ENCODE measurements around the gene ABI1. TPM values are rescaled to one million over a fixed set of nuclear protein-coding genes. Genes with fewer than 3 reads are reported as not detected.

Gene ABI1
- polyA plus RNA-seq, 1 donor from 2014 or later = 93.8 TPM

DNA sequence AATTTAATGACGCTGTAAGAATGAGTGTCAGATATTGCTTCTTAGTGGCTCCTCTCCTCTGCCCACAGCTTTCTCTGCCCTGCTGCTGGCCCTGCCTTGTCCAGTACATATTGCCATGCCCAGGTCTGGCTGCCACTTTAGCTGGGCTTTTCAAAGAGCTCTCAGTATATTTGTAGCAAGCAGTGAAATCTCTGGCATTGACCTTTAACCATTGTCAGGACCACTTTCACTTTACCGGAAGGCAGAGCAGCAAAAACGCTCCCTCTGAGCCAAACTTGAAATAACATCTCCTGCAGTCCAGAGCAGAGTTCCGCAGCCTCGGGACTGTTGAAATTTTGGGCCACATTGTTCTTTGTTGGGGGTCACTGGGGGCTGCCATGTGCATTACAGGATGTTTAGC is 149.4 kb downstream of the ABI1 start:
- H3K36me3 Mint-ChIP-seq = peaks cover 11% of the 10 kb centered on the region

DNA sequence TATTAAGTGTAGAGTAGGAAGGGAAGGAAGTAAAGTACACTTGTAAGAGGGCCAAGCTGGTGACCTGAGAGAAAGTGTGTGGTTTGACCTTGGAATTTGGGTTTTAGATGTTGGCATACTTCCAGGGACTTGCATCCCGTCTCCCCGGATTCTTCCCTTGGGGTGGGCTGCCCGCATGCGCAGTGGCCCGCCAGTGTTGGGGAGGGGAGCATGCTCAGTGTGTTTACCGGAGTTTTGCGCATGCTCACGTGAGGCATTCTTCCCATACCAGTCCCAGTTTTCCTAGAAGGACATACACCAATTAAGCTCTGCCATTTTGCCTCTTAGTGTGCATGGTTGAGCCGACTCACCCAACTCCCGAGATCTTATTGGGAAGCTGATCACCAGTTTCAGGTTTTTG is 153.8 kb downstream of the ABI1 start:
- H3K27ac Mint-ChIP-seq = no peak overlapping the region
- peaks cover 10% of the 10 kb centered on the region for H3K36me3 Mint-ChIP-seq
- no peak overlapping the region for H3K4me3 Mint-ChIP-seq

More for the DNA sequence above, 149.4 kb downstream of the ABI1 start:
- H3K4me1 Mint-ChIP-seq = peaks cover 0 to 1% (median 0%) of the 10 kb centered on the region in 3 donors
- H3K27ac Mint-ChIP-seq = no peak overlapping the region
- no peaks in the 10 kb centered on the region for H3K9me3 Mint-ChIP-seq
- H3K27me3 Mint-ChIP-seq = no peaks in the 10 kb centered on the region
- no peak overlapping the region for H3K4me3 Mint-ChIP-seq

GRCh38 chr10:26706206-26706605 is 154.6 kb downstream of the ABI1 start:
- H3K27ac Mint-ChIP-seq = no peak overlapping the region

More for the DNA sequence above, 153.8 kb downstream of the ABI1 start:
- peaks cover 1 to 4% (median 2%) of the 10 kb centered on the region in 3 donors for H3K4me1 Mint-ChIP-seq
- no peaks in the 10 kb centered on the region for H3K27me3 Mint-ChIP-seq
- no peaks in the 10 kb centered on the region for H3K9me3 Mint-ChIP-seq

DNA sequence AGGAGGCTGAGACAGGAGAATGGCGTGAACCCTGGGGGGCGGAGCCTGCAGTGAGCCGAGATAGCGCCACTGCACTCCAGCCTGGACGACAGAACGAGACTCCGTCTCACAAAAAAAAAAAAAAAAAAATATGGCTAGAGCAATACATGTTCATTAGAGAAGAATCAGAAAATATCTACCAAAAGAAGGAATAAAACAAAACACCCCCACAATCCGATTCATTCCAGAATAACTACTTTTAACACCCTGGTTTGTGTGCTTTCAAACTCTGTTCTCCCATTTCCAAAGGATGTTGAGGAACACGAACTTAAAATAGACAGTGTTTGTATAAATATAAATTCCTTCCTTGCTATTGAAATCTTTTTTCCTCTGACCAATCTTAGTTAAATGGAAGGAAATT is 156.8 kb downstream of the ABI1 start:
- Mint-ChIP-seq H3K9me3 (no peaks in the 10 kb centered on the region), H3K27me3 (no peaks in the 10 kb centered on the region), H3K27ac (no peak overlapping the region), H3K36me3 (peaks cover 9% of the 10 kb centered on the region), H3K4me3 (no peak overlapping the region), H3K4me1 (peaks cover 1 to 10% (median 7%) of the 10 kb centered on the region in 3 donors)

More at GRCh38 chr10:26706206-26706605, 154.6 kb downstream of the ABI1 start:
- H3K9me3 Mint-ChIP-seq = no peaks in the 10 kb centered on the region
- no peaks in the 10 kb centered on the region for H3K27me3 Mint-ChIP-seq
- H3K4me3 Mint-ChIP-seq = peak overlapping the region in 1 of 4 donors; percentile 67
- peaks cover 10% of the 10 kb centered on the region for H3K36me3 Mint-ChIP-seq
- H3K4me1 Mint-ChIP-seq = peaks cover 1 to 4% (median 2%) of the 10 kb centered on the region in 3 donors

DNA sequence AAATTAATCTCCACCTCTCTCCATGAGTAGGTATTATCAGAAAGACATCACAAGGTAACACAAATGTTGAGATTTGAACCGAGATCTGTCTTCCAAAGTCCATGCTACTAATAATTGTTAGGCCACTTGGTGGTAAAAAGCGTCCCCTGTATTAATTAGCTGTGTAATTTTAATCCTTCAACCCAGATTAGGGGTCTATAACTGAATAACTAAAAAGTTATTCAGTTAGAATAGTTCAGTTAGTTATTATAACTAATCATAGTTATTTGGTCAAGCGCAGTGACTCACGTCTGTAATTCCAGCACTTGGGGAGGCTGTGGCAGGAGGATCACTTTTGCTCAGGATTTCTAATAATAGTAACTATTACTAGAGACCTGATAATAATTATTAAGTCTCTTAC is 157.7 kb downstream of the ABI1 start:
- Mint-ChIP-seq H3K9me3 (no peaks in the 10 kb centered on the region), H3K4me3 (peak overlapping the region in 1 of 4 donors; percentile 19), H3K4me1 (peaks cover 7 to 15% (median 13%) of the 10 kb centered on the region in 3 donors), H3K27ac (no peak overlapping the region), H3K36me3 (peaks cover 9% of the 10 kb centered on the region), H3K27me3 (no peaks in the 10 kb centered on the region)

- Mint-ChIP-seq H3K4me1 (peaks cover 12 to 20% (median 18%) of the 10 kb centered on the region in 3 donors), H3K36me3 (peaks cover 6% of the 10 kb centered on the region), H3K9me3 (no peaks in the 10 kb centered on the region), H3K4me3 (peak overlapping the region in 1 of 4 donors; percentile 72), H3K27me3 (no peaks in the 10 kb centered on the region), H3K27ac (no peak overlapping the region)
Measured at GRCh38 chr10:26700884-26701630, 159.7 kb downstream of the ABI1 start.

- peaks cover 12 to 20% (median 18%) of the 10 kb centered on the region in 3 donors for H3K4me1 Mint-ChIP-seq
- H3K36me3 Mint-ChIP-seq = peaks cover 6% of the 10 kb centered on the region
- H3K9me3 Mint-ChIP-seq = no peaks in the 10 kb centered on the region
- H3K27ac Mint-ChIP-seq = no peak overlapping the region
- peak overlapping the region in 3 of 4 donors; percentile 21 to 88 (median 79) for H3K4me3 Mint-ChIP-seq
- no peaks in the 10 kb centered on the region for H3K27me3 Mint-ChIP-seq
Measured at GRCh38 chr10:26699631-26700030, 161.1 kb downstream of the ABI1 start.

GRCh38 chr10:26698909-26699308 is 161.8 kb downstream of the ABI1 start:
- H3K9me3 Mint-ChIP-seq = no peaks in the 10 kb centered on the region
- H3K27ac Mint-ChIP-seq = peak overlapping the region in 2 of 3 donors; percentile 68 to 71
- peak overlapping the region in 3 of 4 donors; percentile 87 to 94 (median 88) for H3K4me3 Mint-ChIP-seq
- peaks cover 1% of the 10 kb centered on the region for H3K36me3 Mint-ChIP-seq
- peaks cover 12 to 20% (median 18%) of the 10 kb centered on the region in 3 donors for H3K4me1 Mint-ChIP-seq
- no peaks in the 10 kb centered on the region for H3K27me3 Mint-ChIP-seq

- peaks cover 1% of the 10 kb centered on the region for H3K36me3 Mint-ChIP-seq
- no peaks in the 10 kb centered on the region for H3K27me3 Mint-ChIP-seq
- H3K4me3 Mint-ChIP-seq = peak overlapping the region; percentile 87 to 96 (median 91)
- H3K4me1 Mint-ChIP-seq = peaks cover 12 to 20% (median 18%) of the 10 kb centered on the region in 3 donors
- no peaks in the 10 kb centered on the region for H3K9me3 Mint-ChIP-seq
- H3K27ac Mint-ChIP-seq = peak overlapping the region; percentile 67 to 71 (median 68)
Measured at GRCh38 chr10:26697922-26698608, 162.7 kb downstream of the ABI1 start.

DNA sequence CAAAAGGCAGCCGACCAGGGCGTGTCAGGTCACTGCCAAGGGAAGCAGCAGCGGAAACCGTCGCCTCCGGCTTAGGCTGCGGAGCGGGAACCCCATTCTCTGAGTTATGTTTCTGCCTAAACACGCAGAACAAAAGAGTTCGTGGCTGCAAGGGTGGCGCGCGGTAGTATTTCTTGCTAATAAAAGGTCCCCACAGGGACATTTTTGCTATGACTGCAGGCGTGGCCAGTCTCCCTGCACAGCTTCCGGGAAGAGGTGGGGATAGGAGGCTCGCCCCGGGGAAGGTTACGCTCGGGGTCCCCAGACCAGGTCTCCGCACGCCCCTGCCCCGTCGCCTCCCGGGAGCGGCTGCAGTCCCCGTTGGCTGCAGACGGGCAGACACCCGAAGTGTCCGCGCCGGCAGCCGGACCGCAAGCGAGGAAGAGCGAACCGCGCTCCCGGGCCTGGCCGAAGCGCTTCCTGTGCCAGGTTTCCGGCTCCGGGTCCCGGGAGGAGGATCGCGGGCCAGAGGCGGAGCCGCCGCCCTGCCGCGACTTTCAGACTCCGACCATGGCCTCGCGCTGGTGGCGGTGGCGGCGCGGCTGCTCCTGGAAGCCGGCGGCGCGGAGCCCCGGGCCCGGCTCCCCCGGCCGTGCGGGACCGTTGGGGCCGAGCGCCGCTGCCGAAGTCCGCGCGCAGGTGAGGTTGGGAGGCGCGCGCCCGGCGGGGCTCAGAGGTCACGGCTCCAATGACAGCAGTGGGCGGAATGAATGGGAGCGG is 163.4 kb downstream of the ABI1 start, which contains the start of gene PDSS1:
PDSS1 (plus strand) TSS at position 539 of the 759 bp plus-strand sequence; CDS start at position 550, 11 bp downstream.
- no peaks in the 10 kb centered on the region for H3K9me3 Mint-ChIP-seq
- H3K27me3 Mint-ChIP-seq = no peaks in the 10 kb centered on the region
- peak within 1 kb of the TSS; percentile 68 to 94 (median 87) for H3K27ac Mint-ChIP-seq
- H3K4me3 Mint-ChIP-seq = peak within 1 kb of the TSS; percentile 88 to 96 (median 94)
- H3K36me3 Mint-ChIP-seq = peaks cover 1% of the 10 kb centered on the region
- peaks cover 12 to 19% (median 16%) of the 10 kb centered on the region in 3 donors for H3K4me1 Mint-ChIP-seq

DNA sequence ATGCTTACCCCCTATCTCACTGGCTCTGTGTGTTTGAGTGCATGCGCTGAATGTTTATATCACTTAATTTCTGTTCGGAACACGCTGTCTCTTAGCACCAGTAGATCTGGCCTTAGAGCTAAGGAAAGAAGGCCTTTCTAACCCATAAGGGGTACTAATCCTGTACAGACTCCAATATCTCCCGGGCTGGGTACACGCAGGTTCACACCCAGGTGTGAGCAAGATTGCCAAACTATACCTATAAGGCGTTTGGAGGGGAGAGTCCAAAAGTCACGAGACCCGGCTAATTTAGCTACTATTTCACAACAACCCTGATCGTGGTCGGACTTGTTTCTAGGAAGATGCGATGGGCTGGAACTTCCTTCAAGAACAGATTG is 164.0 kb downstream of the ABI1 start:
- no peaks in the 10 kb centered on the region for H3K9me3 Mint-ChIP-seq
- peaks cover 12 to 18% (median 14%) of the 10 kb centered on the region in 3 donors for H3K4me1 Mint-ChIP-seq
- H3K27me3 Mint-ChIP-seq = no peaks in the 10 kb centered on the region
- H3K4me3 Mint-ChIP-seq = peak overlapping the region; percentile 88 to 96 (median 94)
- H3K27ac Mint-ChIP-seq = peak overlapping the region in 2 of 3 donors; percentile 87 to 94
- H3K36me3 Mint-ChIP-seq = peaks cover 1% of the 10 kb centered on the region

Other genes with a start within 250 kb of the ABI1 start
- 2.8 TPM for gene PDSS1, start 163.3 kb downstream of the ABI1 start, polyA plus RNA-seq
- gene ANKRD26, start 239.5 kb upstream of the ABI1 start, polyA plus RNA-seq = 1.5 TPM

Measured in IgD-negative memory B cell (primary cell).